ENCODE results near the gene ZNF493. TPM values are rescaled to one million over a fixed set of nuclear protein-coding genes. Genes with fewer than 3 reads are reported as not detected.

Gene ZNF493
- total RNA-seq, 1 experiment from 2014 or later: 26.4 TPM

DNA sequence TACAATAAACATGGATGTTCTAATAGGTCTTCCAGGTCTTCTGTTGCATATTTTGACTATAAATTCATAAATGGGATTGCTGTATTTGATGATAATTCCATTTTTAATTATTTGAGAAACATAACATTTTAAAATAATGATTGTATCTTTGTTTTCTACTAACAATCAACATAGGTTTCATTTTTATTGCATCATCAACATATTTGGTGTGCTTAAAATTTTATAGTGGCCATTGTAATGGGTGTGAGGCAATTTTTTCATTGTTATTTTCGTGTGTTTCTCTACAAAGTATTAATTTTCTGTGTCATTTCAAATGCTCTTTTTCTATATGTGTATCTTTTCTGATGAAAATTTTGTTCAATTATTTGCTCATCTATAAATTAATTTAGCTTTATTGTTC lies 13.2 kb downstream of the ZNF493 start:
- Histone ChIP-seq H2AK5ac (ENCODE audit: insufficient read length, low read length) (no peak overlapping the region), H3T11ph (ENCODE audit: low read length) (no peak overlapping the region)

More for the DNA sequence above, 13.2 kb downstream of the ZNF493 start:
- Histone ChIP-seq H2BK5ac (ENCODE audit: insufficient read length, low read length) (no peak overlapping the region), H3K4me1 (ENCODE audit: insufficient read depth, low read length) (no peaks in the 10 kb centered on the region), H3K9me3 (ENCODE audit: control insufficient read depth, low read depth, low read length) (peaks cover 10% of the 10 kb centered on the region), H2BK20ac (ENCODE audit: low read depth, low read length, poor library complexity, severe bottlenecking) (no peak overlapping the region), H3K14ac (ENCODE audit: insufficient read depth, low read length) (no peak overlapping the region), H2BK12ac (ENCODE audit: insufficient read length, low read depth, low read length) (no peak overlapping the region), H3K79me1 (ENCODE audit: insufficient read depth, low read depth, low read length, poor library complexity, severe bottlenecking) (peaks cover 2% of the 10 kb centered on the region), H3K23me2 (ENCODE audit: insufficient read length, low read depth, low read length, poor library complexity, severe bottlenecking) (no peaks in the 10 kb centered on the region), H4K5ac (ENCODE audit: insufficient read length, low read depth, low read length) (no peak overlapping the region), H2BK120ac (ENCODE audit: low read depth, low read length, poor library complexity, severe bottlenecking) (no peak overlapping the region), H2AFZ (ENCODE audit: low read length) (no peak overlapping the region), H2BK15ac (ENCODE audit: low read depth, low read length) (no peak overlapping the region), H4K8ac (replicated peaks; ENCODE audit: insufficient read length, low read depth, low read length) (no peak overlapping the region), H3K4ac (ENCODE audit: low read depth, low read length) (no peak overlapping the region), H3K27me3 (ENCODE audit: insufficient read depth, low read length) (no peaks in the 10 kb centered on the region), H3K4me2 (ENCODE audit: insufficient read depth, insufficient read length, low read length) (no peak overlapping the region), H3K79me2 (ENCODE audit: insufficient read depth, low read length) (no peaks in the 10 kb centered on the region; the same call in 1 of the 2 replicates), H4K20me1 (ENCODE audit: control insufficient read depth, insufficient read depth, insufficient read length) (no peaks in the 10 kb centered on the region), H3K18ac (ENCODE audit: insufficient read length, low read depth, low read length) (no peak overlapping the region), H4K91ac (ENCODE audit: insufficient read length, low read depth, low read length) (no peak overlapping the region), H3K23ac (ENCODE audit: insufficient read length, low read depth, low read length) (no peak overlapping the region), H3K56ac (ENCODE audit: insufficient read length, low read depth, low read length) (no peak overlapping the region), H3K9ac (ENCODE audit: extremely low read depth, insufficient read length, low read length) (no peak overlapping the region), H3K27ac (ENCODE audit: insufficient read length, low read depth, low read length) (no peak overlapping the region)
- Mint-ChIP-seq H3K4me1 (0 out of 4 replicates have a peak, but pooled peaks cover 0 to 2% of the 10 kb centered on the region in 2 experiments), H3K36me3 (ENCODE audit: insufficient read depth in 1 of 3, low read depth in 3 of 3) (peaks cover 79 to 94% (median 85%) of the 10 kb centered on the region in 3 experiments), H3K27me3 (ENCODE audit: low read depth) (no peaks in the 10 kb centered on the region; the same call in 1 of the 2 replicates), H3K4me3 (no peak overlapping the region), H3K27ac (no peak overlapping the region), H3K9me3 (peaks cover 19 to 64% of the 10 kb centered on the region in 2 experiments)
- TF ChIP-seq CTCF (conservative IDR thresholded peaks at IDR 0.05): no peak
- WGBS (ENCODE audit: extremely low coverage, insufficient read length, low lambda C conversion rate): no CpG with 5 or more reads among the region's 1 CpG
- no peak for DNase-seq
